Nephron (organoid): ENCODE results near the gene KCTD5.
A peak's percentile ranks its signal among the peaks of the same experiment; 100 is the strongest.
"Not testable (repeated sequence)": the region's sequence is repeated elsewhere in the genome, so short reads cannot be mapped to it uniquely, and the experiment has no call there.

Source experiments
- H3K27ac Mint-ChIP-seq, 3 experiments: 2 replicates each; pipeline ENCODE4 v1.8.0; 2020; ENCODE audit warnings: mixed read lengths in 3 of 3, mild to moderate bottlenecking in 2 of 3, moderate library complexity in 1 of 3
- H3K27me3 Mint-ChIP-seq: 2 replicates; pipeline ENCODE4 v1.8.0; 2021; ENCODE audit warnings: low read depth, mild to moderate bottlenecking, moderate library complexity, mixed read lengths
- H3K36me3 Mint-ChIP-seq: 2 replicates; pipeline ENCODE4 v1.8.0; 2020; ENCODE audit warnings: low read depth, mixed read lengths
- H3K4me1 Mint-ChIP-seq: 2 replicates; pipeline ENCODE4 v1.8.0; 2020; ENCODE audit warnings: mixed read lengths
- H3K4me3 Mint-ChIP-seq, 3 experiments: 2 replicates each; pipeline ENCODE4 v1.8.0; 2020; ENCODE audit warnings: mild to moderate bottlenecking in 3 of 3, mixed read lengths in 3 of 3, moderate library complexity in 2 of 3
- H3K9me3 Mint-ChIP-seq: 2 replicates; pipeline ENCODE4 v1.8.0; 2020; ENCODE audit warnings: mixed read lengths
- CTCF ChIP-seq, 3 experiments: fragments of 200-600 bp; sonication (generic); IDR thresholded peaks; one replicate each; pipeline ENCODE4 v1.5.0; 2021; ENCODE audit warnings: antibody characterized with exemption in 3 of 3; ENCODE audit not compliant: unreplicated experiment in 3 of 3

The KCTD5 gene

GRCh38 chr16:2671193-2671592 is 11.1 kb upstream of the KCTD5 start:
- Mint-ChIP-seq H3K4me1 (peaks cover 28% of the 10 kb centered on the region), H3K4me3 (peak overlapping the region; percentile 55 to 68 (median 66)), H3K36me3 (peaks cover 23% of the 10 kb centered on the region)
- peak in 2 of 3 experiments; percentile 25 to 28 for TF ChIP-seq CTCF (IDR thresholded peaks at IDR 0.05; ENCODE audit: unreplicated experiment in 3 of 3)
- not testable (repeated sequence) for H3K9me3 Mint-ChIP-seq, H3K27me3 Mint-ChIP-seq, H3K27ac Mint-ChIP-seq

GRCh38 chr16:2671741-2672140 is 10.6 kb upstream of the KCTD5 start:
- no peaks in the 10 kb centered on the region for H3K9me3 Mint-ChIP-seq
- no peak for TF ChIP-seq CTCF (IDR thresholded peaks at IDR 0.05; ENCODE audit: unreplicated experiment in 3 of 3)
- no peak overlapping the region for H3K27ac Mint-ChIP-seq
- H3K36me3 Mint-ChIP-seq, result peaks cover 18% of the 10 kb centered on the region
- H3K27me3 Mint-ChIP-seq, result no peaks in the 10 kb centered on the region
- peaks cover 28% of the 10 kb centered on the region for H3K4me1 Mint-ChIP-seq
- peak overlapping the region; percentile 78 to 87 (median 85) for H3K4me3 Mint-ChIP-seq

- Mint-ChIP-seq H3K27me3 (no peaks in the 10 kb centered on the region), H3K36me3 (peaks cover 13% of the 10 kb centered on the region), H3K4me3 (peak overlapping the region; percentile 78 to 88 (median 83)), H3K27ac (peak overlapping the region in 1 of 3 experiments; percentile 46), H3K9me3 (no peaks in the 10 kb centered on the region), H3K4me1 (peaks cover 26% of the 10 kb centered on the region)
- no peak for TF ChIP-seq CTCF (IDR thresholded peaks at IDR 0.05; ENCODE audit: unreplicated experiment in 3 of 3)
Observed at GRCh38 chr16:2673066-2673999, 9.0 kb upstream of the KCTD5 start.

GRCh38 chr16:2675021-2675420 is 7.3 kb upstream of the KCTD5 start:
- H3K27me3 Mint-ChIP-seq, result no peaks in the 10 kb centered on the region
- H3K27ac Mint-ChIP-seq, result no peak overlapping the region
- H3K9me3 Mint-ChIP-seq, result no peaks in the 10 kb centered on the region
- peak overlapping the region; percentile 38 to 88 (median 62) for H3K4me3 Mint-ChIP-seq
- H3K36me3 Mint-ChIP-seq, result peaks cover 2% of the 10 kb centered on the region
- peaks cover 19% of the 10 kb centered on the region for H3K4me1 Mint-ChIP-seq
- TF ChIP-seq CTCF (IDR thresholded peaks at IDR 0.05; ENCODE audit: unreplicated experiment in 3 of 3), result no peak

- no peaks in the 10 kb centered on the region for H3K27me3 Mint-ChIP-seq
- H3K4me3 Mint-ChIP-seq, result peak overlapping the region; percentile 37 to 88 (median 42)
- TF ChIP-seq CTCF (IDR thresholded peaks at IDR 0.05; ENCODE audit: unreplicated experiment in 3 of 3), result no peak
- H3K4me1 Mint-ChIP-seq, result peaks cover 13% of the 10 kb centered on the region
- H3K27ac Mint-ChIP-seq, result no peak overlapping the region
- no peaks in the 10 kb centered on the region for H3K9me3 Mint-ChIP-seq
- H3K36me3 Mint-ChIP-seq, result no peaks in the 10 kb centered on the region
Observed at GRCh38 chr16:2675714-2676113, 6.6 kb upstream of the KCTD5 start.

- Mint-ChIP-seq H3K4me1 (peaks cover 15% of the 10 kb centered on the region), H3K4me3 (peak overlapping the region in 1 of 3 experiments; percentile 30)
- not testable (repeated sequence) for H3K36me3 Mint-ChIP-seq, H3K9me3 Mint-ChIP-seq, H3K27me3 Mint-ChIP-seq, H3K27ac Mint-ChIP-seq
Observed at GRCh38 chr16:2676937-2677336, 5.4 kb upstream of the KCTD5 start.

GRCh38 chr16:2678206-2678965 is 3.9 kb upstream of the KCTD5 start:
- H3K4me3 Mint-ChIP-seq, H3K9me3 Mint-ChIP-seq, H3K27me3 Mint-ChIP-seq, H3K36me3 Mint-ChIP-seq, H3K27ac Mint-ChIP-seq: not testable (repeated sequence)
- H3K4me1 Mint-ChIP-seq, result peaks cover 12% of the 10 kb centered on the region

- Mint-ChIP-seq H3K4me1 (peaks cover 12% of the 10 kb centered on the region), H3K4me3 (peak overlapping the region; percentile 68 to 80 (median 76))
- H3K36me3 Mint-ChIP-seq, H3K27ac Mint-ChIP-seq, H3K9me3 Mint-ChIP-seq, H3K27me3 Mint-ChIP-seq: not testable (repeated sequence)
Observed at GRCh38 chr16:2679902-2680301, 2.4 kb upstream of the KCTD5 start.

- Mint-ChIP-seq H3K4me3 (peak overlapping the region; percentile 68 to 80 (median 76)), H3K4me1 (peaks cover 12% of the 10 kb centered on the region)
- not testable (repeated sequence) for H3K27me3 Mint-ChIP-seq, H3K36me3 Mint-ChIP-seq, H3K9me3 Mint-ChIP-seq, H3K27ac Mint-ChIP-seq
Observed at GRCh38 chr16:2680360-2680759, 2.0 kb upstream of the KCTD5 start.
